VCaP (cell line): ENCODE results near the gene FBN1.

ENCODE experiments used
- H3K27ac ChIP-seq: fragments of 450-650 bp; 2 replicates; pipeline ENCODE4 v1.5.1; 2017
- TF ChIP-seq, protein P1 (sequence below): fragments of 450-650 bp; conservative IDR thresholded peaks from 2 replicates; pipeline ENCODE4 v1.5.1; 2017; ENCODE audit warnings: mild to moderate bottlenecking, moderate library complexity

The FBN1 gene

DNA sequence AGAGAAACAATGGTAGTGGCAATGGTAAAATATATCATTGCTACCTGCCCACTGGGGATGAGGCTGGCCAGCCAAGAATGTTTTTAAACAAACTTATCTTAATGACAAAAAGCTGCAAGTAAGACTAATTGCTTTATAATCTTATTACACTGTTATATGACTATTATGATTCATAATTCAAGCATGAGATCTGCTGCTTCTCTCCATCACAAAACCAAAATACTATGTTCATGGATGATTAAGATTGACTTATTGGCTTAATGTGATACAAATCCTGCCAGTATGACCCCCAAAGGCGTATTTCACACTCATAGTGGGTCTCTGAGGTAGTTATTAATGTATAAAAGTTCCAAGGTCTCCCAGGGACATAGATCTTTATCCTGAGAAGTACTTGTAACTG, 52.6 kb downstream of the FBN1 start:
- no peak overlapping the region for H3K27ac ChIP-seq
- TF ChIP-seq, protein P1, sequence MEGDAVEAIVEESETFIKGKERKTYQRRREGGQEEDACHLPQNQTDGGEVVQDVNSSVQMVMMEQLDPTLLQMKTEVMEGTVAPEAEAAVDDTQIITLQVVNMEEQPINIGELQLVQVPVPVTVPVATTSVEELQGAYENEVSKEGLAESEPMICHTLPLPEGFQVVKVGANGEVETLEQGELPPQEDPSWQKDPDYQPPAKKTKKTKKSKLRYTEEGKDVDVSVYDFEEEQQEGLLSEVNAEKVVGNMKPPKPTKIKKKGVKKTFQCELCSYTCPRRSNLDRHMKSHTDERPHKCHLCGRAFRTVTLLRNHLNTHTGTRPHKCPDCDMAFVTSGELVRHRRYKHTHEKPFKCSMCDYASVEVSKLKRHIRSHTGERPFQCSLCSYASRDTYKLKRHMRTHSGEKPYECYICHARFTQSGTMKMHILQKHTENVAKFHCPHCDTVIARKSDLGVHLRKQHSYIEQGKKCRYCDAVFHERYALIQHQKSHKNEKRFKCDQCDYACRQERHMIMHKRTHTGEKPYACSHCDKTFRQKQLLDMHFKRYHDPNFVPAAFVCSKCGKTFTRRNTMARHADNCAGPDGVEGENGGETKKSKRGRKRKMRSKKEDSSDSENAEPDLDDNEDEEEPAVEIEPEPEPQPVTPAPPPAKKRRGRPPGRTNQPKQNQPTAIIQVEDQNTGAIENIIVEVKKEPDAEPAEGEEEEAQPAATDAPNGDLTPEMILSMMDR: no peak

DNA sequence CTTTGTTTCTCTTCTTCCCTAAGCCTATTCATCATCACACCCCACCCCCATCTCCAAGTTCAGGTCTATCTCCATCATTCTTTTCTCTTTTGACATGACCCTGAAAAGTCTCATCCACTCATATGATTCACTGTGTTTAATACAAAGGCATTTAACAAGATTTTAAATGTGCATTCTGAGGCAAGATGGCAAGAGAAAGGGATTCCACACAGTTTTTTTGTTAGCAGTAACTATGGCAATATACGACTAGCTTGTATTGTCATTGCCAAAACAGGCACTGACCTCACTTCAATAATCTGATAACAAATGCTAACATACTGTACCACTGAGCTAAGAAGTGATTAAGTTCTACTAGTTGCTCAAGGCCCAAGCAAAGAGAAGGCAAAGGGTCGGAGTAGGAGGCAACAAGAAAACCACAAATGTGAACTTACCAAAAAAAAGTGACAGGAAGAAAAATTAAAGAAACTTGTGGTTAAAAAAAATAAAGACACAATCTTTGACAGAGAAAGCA, 53.2 kb downstream of the FBN1 start:
- no peak overlapping the region for H3K27ac ChIP-seq
- TF ChIP-seq, protein P1: no peak

DNA sequence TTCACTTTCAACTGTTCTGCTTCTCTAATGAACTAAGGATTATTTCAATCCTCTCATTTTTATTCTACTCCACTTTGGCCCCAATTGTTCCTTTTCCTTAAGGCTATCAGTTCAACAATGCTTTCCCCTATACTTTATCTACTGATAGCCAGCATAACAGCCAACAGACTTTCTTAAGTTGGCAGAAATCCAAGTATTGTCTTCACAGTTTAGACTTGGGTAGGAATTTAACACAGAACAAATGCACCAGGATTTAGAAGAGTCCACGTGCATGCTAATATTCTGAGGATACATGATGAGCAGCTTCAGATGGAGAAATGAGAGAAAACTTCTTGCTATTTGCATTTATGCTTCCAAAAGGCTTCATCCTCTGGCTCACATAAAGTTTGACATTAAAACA, 54.8 kb downstream of the FBN1 start:
- TF ChIP-seq, protein P1: no peak
- H3K27ac ChIP-seq: no peak overlapping the region

DNA sequence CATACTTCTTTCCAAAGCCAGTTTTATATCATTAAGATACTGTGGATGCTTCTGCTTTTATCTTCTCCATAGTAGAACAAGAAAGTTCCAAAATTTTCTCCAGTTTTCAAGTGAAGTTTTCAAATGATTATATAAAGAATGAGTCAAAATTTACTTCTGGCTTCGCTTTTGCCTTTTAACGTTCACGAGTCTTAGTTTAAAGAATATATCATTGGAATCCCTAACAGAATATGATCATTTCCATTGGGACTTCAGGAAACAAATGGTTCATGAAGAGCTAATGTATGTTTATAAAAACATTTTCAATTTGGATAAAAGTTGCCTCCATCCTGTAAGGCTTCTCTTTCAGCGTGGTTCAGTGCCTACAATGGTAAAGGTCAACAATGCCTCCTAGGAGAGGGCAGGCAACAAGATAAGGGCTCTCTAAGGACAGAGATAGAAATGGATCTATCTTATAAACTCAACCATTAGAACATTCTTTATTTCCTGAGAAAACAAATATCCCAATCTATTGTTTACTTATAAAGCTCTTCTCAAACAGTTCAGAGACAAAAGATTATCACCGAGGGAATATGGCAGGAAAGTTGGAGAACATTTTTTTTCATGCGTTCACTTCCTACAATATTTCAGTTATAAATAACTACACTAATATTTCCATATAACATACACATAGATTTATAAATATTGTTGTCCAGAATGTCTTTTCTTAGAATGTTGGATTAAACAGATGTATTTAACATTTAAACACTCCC, 60.5 kb downstream of the FBN1 start:
- peak overlapping the region; percentile 58 for H3K27ac ChIP-seq
- TF ChIP-seq, protein P1: no peak

DNA sequence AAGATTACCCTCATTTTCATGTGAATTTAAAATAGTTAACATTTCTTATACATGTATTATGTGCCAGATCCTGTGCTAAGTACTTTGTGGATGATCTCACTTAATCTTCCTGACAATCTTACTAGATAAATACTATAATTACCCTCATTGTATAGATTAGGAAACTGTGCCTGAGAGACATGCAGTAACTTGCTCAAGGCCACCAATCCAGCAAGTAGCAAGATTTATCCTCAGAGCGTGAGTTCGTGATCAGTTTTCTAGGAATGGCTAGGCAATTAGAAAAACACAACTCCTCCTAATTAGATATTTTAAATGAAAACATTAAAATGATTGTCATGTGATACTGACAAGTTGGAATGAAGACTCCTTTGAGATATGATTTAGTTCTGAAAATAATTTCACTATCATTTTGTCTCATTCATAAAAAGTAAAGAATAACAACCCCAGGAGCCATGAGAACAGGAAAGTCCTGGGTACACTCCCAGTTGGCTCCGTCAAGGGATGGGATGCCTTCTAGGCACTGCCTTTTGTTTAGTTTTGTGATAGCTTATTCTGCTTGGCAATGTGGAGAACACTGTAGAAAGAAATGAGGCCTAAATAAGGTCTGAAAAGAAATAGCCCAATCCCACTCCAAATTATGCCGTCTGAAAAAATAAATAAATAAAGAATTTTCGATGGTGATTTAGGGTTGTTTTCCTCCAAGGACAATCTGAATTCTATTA, 61.3 kb downstream of the FBN1 start:
- H3K27ac ChIP-seq: peak overlapping the region; percentile 58
- TF ChIP-seq, protein P1: no peak

DNA sequence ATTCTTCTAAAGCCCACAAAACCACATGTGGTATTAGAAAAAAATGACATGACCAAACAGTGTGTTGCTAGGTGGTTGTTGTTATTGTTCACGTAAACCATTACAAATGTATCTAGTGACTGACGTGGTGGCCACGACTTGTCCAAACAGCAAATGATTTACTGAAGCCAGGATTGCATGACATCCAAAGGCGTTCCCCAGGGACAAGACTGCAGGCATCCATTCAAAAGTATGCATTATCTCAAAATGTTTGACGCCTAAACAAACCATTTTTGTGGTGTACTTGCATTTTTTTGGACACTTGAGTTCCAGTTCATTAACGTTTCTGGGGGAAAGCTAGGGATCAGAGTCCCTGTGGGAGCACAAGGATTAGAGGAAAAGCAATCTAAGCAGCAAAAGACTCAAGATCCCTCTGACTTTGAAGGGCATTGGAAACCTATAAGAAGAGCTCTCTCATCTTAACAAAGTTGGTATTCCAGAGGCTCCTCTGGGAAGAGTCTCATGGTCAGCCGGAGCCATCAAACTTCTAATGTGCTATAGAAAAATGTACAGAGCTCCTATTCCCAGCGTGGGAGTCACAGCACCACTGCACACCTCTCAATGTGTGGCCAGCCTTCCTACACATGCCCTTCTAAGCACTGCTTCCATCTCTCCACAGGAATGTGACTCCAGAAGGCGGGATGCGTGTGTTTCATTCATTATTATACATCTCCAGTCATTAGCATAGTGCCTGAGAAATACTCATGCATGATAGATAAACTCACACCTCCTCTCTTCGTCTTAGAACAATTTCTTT, 62.9 kb downstream of the FBN1 start:
- TF ChIP-seq, protein P1: no peak
- no peak overlapping the region for H3K27ac ChIP-seq

DNA sequence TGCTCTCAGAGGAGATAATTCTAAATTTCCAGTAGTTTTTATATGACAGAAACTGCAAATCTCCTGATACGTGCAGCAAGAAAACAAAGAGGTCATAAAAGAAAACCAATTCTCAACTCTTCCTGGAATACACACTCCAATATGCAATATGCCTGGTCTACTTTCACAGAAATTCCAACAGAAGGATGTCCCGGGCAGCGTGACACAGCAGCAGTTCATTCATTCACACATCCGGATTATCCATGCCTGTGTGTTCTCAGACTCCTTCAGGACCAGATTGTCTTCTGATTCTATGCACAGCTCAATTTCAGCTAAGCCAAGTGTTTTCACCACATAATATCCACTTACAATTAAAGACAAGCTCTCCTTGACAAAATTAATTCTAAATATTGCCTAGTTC, 64.3 kb downstream of the FBN1 start:
- no peak overlapping the region for H3K27ac ChIP-seq
- TF ChIP-seq, protein P1: no peak
